GM08714 (cell line): ENCODE measurements around the gene MUC5AC.
"Not testable (repeated sequence)": the region's sequence is repeated elsewhere in the genome, so short reads cannot be mapped to it uniquely, and the experiment has no call there.

Experiments used
- H3K4me3 ChIP-seq: fragments of 200-500 bp; sonication (Bioruptor generic); 2 replicates; pipeline ENCODE4 v1.5.1; 2014; ENCODE audit warnings: mild to moderate bottlenecking, low read length, inconsistent platforms
- ZNF274 ChIP-seq: IDR thresholded peaks from 2 replicates; pipeline ENCODE4 v1.6.1; 2012; ENCODE audit warnings: mild to moderate bottlenecking, low read depth, low read length

MUC5AC gene

DNA sequence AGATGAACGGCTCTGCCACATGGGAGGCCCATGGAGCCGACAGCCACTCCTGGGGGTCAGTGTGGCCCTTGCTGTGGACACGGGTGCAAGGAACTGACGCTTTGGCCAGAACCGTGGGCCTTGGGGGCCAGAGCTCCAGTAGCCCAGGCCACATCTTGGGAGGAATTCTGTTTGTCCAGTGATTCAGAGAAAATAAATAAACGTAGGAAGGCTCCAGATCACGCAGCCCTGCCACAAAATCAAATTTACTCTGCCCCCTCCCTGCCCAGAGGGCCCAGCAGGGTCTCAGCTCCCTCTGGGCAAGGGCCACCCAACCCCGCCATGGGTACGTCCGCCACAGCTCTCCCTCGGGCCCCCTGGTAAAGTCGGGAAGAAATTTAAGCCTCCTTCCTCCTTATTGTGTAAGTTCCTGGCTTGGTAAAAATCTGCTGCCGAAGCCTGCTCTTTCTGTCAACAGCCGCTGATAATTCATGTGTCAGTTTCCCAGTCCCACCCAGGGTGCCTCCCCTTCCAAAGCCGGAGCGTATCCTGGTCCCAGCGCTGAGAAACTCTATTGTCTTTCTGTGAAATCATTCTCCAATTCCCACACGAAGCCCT lies 6.9 kb upstream of the MUC5AC start:
- no peak overlapping the region for H3K4me3 ChIP-seq
- no peak for TF ChIP-seq ZNF274

DNA sequence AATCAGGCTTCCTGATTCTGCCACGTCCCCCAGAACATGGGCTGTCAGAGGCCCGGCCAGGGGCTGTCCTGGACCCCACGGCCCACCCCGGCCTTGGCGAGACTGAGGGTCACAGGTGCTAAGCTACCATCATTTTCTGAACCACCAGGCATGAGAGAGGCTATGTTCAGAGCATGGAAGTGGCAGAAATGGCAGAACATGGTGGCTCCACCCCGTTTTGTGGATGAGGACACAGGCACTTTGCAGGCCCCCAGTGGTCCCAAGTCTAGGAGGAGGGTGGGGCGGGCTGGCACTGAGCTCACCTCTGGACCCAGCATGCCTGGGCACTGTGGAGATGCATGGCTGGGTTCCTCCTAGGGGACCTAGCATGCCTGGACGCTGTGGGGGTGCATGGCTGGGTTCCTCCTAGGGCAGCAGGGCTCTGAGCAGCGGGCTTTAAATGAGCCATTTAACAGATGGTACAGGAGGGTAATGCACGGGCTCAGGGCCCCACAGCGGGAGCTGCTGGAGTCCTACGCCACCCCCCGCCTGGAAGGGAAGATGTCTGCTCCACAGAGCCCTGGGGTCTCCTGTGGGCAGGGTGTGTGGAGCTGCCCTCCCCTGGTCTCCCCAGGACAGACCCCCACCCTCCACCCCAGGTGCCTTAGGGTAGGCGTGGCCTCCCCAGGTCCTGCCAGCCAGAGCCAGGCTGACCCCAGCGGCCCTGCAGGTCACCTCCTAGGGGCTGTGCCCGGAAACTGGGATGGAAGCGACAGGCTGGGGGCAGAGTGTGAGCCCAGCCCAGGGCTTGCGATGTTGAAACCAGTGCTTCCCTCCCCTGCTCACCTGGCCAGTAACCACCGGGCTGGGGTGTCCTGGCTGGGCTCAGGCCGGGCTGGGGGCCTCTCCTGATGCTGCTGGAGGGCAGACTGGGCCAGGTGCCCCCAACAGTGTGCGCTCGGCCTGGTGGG lies 6.1 kb upstream of the MUC5AC start:
- no peak overlapping the region for H3K4me3 ChIP-seq
- no peak for TF ChIP-seq ZNF274

DNA sequence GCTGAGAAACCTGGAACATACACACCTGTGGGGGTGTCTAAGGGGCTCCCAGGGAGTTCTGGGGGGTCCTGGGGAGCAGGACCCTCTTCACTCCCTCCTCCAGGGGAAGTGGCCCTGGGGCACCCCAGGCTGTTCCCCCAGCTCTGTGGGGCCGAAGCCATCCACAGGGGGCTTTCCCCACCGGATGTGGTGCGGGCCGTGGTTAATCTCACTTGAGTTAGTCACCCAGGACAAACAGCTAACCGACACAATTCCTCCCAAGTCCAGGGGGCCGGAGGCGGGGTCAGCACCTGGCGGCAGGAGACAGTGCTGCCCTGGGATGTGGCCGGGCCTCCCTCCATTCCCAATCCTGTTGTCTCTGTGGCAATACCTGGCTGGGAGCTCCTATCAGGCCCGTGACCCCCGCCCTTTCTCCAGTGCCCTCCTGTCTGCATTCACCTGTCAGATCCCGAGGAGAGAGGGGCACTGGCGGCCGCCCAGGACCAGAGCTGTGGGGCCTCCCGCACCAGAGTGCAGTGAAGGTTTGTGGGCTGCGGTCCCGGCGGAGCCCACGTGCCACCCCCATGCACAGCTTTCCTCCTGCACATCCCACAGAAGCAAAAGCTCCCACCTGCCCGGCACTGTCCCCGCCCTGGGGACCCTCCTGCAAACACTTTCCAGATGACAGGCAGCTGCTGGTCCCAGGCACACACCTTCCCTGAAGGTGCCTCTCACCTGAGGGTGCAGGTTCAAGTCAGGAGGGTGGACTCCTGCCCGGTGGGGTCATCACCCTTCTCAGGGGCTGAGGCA lies 5.2 kb upstream of the MUC5AC start:
- no peak overlapping the region for H3K4me3 ChIP-seq
- TF ChIP-seq ZNF274, result no peak

DNA sequence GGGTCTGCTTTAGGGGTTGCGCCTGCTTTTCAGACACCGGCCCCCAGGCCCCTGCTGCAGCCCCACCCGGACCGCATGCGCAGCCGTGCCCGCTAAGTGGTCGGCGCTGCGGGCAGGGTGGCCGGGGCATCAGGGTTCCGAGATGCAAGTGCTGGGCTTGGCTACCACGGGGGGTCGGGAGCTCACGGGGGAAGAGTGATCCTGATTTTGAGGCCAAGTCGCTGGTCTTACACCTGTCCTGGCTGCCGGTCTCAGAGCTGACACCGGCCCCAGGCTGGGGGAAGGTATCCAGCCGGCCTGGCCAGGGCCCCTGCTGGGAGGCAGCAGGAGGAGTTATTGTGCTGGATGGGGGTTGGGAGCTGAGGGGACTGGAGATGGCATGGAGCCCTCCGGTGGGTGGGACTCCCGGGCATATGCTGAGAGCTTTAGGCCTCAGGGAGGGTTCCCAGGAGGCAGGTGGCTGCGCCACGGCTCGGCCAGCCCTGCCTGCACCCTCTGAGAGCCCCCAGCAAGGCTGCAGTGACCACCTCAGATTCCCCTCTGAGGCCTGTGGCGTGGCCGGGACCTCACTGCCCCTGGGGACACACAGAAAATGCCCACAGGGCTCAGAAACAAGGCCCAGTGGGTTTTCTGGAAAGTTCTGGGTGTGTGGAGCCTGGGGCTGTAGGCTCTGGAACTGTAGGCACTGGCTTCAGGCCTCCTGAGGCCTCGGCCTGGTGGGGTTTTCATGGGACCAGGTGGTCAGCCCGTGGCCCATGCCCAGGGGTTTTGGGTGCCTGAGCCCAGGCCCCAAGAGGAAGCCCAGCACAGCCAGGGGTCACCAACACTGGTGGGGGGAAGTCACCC lies 4.4 kb upstream of the MUC5AC start:
- H3K4me3 ChIP-seq, result no peak overlapping the region
- TF ChIP-seq ZNF274, result no peak

DNA sequence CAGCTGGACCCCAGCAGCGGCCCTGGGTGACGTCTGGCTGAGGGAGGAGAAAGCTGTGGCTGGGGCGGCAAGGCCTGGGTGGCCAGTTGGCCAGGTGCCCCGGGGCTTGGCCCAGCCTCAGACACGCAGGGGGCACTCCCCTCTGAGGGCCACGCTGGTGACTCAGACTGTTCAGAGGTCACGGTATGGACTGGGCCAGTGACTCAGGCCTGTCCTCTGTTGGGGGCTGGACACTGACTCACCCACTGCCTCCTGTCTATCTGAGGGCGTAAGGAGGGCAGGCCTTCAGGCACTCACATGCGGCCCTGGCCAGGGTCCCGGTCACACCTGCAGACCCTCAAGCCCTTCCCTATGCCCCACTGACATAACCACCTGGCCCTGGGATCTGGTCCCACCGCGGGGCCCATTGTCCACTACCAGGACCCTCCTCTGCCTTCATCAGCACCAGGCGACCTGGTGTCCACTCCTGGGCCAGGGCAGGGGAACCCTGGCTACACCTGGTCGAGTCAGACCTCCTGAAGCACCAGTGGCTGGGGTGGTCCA lies 3.7 kb upstream of the MUC5AC start:
- no peak for TF ChIP-seq ZNF274
- no peak overlapping the region for H3K4me3 ChIP-seq

DNA sequence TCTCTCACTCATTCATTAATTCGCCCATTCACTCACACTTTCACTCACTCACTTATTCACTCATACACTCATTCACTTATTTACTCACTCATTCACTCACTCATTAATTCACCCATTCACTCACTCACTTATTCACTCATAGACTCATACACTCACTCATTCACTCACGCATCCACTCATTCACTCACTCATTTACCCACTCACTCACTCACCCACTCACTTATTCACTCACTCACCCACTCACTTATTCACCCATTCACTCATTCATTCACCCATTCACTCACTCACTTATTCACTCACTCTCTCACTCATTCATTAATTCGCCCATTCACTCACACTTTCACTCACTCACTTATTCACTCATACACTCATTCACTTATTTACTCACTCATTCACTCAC lies 3.1 kb upstream of the MUC5AC start:
- not testable (repeated sequence) for H3K4me3 ChIP-seq

DNA sequence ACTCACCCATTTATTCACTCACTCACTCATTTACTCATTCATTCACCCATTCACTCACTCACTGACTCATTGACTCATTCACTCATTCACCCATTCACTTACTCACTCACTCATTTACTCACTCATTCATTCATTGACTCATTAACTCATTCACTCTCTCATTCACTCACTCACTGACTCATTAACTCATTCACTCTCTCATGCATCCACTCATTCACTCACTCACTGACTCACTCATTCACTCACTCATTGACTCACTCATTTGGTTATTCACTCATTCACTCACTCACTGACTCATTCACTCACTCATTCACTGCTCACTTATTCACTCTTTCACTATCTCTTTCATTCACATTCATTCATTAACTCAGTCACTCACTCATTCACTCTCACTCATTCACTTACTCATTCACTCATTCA lies 2.5 kb upstream of the MUC5AC start:
- no peak for TF ChIP-seq ZNF274
- H3K4me3 ChIP-seq, result no peak overlapping the region

DNA sequence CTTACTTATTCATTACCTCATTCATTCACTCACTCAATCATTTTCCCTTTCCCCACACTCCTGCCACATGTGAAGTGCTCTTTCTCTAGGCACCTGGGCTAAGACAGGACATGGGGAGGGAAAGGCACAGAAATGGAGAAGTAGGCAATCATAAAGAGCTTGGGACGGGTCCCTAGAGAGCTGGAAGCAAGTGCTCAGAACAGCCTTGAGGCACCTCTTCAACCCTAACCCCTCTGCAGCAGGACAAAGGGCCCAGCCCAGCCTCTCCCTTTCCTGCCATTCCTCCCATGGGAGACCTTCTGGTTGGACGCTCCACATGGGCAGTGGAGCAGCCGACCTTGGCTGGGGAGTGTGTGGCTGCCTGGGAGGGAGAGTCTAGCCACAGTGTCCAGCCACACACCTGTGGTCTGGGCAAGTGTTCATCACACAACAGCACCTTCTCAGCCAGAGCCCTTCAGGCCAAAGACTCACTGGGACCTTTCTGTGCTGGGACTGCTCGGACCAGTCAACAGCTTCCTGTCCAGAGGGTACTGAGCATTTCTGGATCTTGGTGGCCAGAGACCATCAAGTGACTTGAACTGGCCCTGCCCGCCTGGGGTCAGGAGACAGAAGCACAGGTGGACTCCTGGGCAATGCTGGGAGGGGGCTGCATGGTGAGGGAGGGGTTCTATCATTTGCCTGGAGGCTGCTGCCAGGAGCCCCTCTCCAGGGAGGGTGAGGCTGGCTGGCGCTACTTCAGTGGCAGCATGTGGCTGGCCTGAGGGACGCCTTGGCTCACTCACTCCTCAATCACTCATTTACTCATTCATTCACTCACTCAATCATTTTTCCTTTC lies 1.0 kb upstream of the MUC5AC start:
- H3K4me3 ChIP-seq, result no peak overlapping the region
- TF ChIP-seq ZNF274, result no peak

DNA sequence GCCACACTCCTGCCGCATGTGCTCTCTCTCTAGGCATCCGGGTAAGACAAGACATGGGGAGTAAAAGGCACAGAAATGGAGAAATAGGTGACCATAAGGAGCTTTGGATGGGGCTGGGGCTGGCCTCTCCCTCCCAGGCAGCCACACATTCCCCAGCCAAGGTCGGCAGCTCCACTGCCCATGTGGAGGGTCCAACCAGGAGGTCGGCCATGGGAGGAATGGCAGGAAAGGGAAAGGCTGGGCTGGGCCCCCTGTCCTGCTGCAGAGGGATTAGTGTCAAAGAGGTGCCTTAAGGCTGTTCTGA lies 460 bp upstream of the MUC5AC start:
- no peak for TF ChIP-seq ZNF274
- no peak overlapping the region for H3K4me3 ChIP-seq

DNA sequence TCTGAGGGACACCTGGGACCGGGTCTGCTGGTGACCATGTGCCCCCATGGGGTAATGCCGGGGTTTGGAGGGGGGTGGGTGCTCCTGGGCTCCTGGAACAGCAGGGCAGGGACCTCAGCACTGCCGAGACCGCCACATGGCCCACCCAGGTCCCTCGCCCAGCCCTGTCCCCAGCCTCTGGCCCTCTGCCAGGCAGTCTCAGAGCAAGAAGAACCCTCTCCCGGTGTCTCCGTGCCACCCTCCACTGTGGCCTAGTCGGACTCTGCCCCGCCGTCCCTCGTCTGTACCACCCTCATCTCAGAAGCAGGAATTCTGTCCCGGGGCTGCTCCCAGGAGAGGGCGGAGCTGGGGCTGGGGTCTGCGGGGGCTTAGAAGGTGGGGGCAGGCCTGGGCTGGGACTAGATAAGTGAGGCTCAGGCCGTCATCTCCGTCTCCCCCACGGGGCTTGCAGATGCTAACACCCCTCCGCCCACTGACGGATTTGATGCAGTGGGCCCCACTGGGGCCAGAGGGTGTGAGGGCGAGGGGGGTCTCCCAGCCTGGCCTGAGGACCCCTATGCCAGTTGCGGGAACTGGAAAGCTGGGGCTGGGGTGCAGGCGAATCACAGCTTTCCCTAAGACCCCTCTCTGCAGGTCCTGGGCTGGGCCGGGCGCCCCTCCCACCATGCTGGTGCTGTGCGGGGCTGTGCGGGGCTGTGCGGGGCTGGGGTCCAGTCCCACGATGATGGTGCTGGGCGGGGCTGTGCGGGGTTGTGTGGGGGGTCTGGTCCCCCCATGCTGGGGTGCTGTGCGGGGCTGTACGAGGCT lies 1.1 kb downstream of the MUC5AC start:
- H3K4me3 ChIP-seq, result no peak overlapping the region
- TF ChIP-seq ZNF274, result no peak

DNA sequence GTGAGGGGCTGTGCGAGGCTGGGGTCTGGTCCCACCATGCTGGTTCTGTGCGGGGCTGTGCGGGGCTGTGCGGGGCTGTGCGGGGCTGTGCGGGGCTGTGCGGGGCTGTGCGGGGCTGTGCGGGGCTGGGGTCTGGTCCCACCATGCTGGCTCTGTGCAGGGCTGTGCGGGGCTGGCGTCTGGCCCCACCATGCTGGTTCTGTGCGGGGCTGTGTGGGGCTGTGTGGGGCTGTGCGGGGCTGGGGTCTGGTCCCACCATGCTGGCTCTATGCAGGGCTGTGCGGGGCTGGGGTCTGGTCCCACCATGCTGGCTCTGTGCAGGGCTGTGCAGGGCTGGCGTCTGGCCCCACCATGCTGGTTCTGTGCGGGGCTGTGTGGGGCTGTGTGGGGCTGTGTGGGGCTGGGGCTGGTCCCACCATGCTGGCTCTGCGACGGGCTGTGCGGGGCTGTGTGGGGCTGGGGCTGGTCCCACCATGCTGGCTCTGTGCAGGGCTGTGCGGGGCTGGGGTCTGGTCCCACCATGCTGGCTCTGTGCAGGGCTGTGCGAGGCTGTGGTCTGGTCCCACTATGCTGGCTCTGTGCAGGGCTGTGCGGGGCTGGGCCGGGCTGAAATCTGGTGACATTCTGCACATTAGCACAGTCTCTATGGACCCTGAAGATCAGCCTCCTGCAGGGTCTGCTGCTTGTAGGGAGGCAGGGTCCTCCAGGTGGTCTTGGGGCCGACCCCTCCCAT lies 1.9 kb downstream of the MUC5AC start:
- H3K4me3 ChIP-seq, result not testable (repeated sequence)
